HG03108 (cell line): Measurements from ENCODE around the gene ARPC2.

Source experiments
- ATAC-seq: cut with Tn5 transposase; IDR thresholded peaks from one replicate; pipeline ENCODE4 v1.9.1; 2021; ENCODE audit warnings: moderate library complexity; ENCODE audit not compliant: unreplicated experiment

ARPC2 gene

GRCh38 chr2:218285604-218286003 lies 68.6 kb downstream of the ARPC2 start:
- no peak for ATAC-seq

- ATAC-seq, result peak; percentile 59
Measured at GRCh38 chr2:218286570-218287459, 69.8 kb downstream of the ARPC2 start.

GRCh38 chr2:218289639-218290315 lies 72.8 kb downstream of the ARPC2 start:
- no peak for ATAC-seq

GRCh38 chr2:218290316-218291261 lies 73.6 kb downstream of the ARPC2 start:
- ATAC-seq, result peak; percentile 54

DNA sequence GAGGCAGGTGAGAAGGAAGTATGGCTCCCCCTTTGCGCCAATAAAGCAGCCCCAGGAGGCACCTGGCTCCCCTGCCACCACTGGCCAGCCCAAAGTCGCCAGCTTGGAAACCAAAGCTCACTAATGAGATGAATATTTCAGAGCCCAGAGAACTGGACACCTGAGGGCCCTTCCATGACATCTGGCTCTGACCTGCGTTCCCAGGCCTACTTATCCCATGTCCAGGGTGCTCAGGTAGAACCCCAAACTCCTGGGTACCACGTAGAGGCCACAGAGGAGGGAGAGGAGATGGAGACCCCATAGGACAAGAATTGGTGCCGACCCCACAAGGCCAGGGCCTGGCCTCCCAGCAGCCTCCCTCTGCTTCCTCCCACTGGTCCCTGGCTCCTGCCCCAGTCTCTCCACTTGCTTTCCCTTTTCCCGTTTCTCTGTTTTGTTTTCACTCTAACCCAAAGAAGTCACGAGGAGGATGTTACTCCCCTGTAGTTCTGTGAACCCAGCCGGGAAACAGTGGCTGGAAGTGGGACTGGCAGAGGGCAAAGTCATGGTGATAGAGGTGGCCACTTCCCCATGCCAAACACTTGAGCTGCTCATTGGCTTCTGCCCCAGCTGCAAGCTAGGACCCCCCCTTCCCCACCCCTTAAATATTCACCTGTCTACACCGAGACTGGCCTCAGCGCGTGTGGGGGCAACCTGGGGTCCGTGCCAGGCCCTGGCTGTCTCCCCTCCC lies 74.5 kb downstream of the ARPC2 start:
- ATAC-seq, result no peak

DNA sequence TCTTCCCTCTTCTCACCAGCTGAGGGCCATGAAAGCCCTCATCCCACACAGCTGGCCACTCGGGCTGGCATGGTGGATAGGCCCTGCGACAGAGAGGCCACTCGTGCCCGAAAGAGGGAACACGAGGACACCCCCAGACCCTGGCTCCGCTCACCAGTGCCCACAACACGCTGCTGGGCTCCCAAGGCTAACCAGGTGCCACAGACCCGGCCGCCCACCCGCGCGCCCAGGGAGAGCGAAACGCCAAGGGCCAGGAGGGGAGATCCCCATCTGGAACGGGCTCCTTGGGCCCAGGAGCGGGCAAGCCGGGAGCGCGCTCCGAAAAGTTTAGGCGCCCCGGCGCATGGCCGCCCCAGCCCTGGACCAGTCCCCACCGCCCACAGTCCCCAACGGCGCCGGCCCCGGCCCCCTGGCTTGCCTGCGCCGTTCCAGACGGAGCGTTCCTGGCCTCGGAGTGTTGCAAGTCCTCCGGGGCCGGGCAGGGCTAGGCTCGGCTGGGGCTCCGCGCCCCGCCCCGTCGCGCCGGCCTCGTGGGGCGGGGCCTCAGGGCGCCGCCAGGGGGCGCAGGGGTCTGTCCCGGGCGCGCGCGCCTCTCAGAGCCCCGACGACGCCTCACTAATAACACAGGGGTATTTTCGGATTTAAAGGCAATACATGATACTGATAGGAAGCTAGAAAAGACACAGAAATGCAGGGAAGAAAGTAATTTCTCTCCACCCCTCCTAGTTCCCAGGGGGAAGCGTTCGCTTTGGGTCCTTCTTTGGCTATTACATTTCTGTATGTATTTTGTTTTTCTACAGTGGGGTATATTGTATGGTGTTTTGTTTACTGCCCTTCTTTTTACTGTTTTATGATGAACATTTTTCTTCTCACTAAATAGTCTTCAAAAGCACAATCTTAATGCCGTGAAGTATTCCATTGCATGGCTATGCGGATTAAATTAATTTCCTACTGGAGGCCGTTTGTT lies 75.3 kb downstream of the ARPC2 start, which contains the start of gene TMBIM1:
Gene TMBIM1 (minus strand): TSS at position 456 of the 967 bp plus-strand sequence. CDS start 10,362 bp downstream, outside the sequence.
- ATAC-seq, result peak; percentile 59

GRCh38 chr2:218293715-218294429 lies 76.9 kb downstream of the ARPC2 start:
- ATAC-seq, result no peak

DNA sequence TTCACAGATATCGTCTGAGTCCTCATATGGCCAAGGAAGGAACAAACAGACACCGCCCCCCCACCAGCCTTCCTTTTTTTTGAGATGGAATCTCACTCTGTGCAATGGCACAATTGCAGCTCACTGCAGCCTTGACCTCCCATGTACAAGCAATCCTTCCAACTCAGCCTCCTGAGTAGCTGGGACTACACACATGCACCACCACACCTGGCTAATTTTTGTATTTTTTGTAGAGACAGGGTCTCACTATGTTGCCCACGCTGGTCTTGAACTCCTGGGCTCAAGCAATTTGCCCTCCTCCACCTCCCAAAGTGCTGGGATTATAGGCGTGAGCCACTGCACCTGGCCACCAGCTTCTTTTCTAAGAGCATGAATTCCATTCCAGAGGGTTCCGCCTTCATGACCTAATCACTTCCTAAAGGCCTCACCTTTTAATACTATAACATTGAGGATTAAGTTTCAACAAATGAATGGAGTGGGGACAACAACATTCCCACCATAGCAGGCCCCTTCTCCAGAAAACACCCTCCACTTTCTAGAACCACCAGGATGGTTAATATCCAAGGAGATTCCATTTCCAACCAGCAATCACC lies 77.5 kb downstream of the ARPC2 start:
- no peak for ATAC-seq

GRCh38 chr2:218295029-218295428 lies 78.0 kb downstream of the ARPC2 start:
- no peak for ATAC-seq

DNA sequence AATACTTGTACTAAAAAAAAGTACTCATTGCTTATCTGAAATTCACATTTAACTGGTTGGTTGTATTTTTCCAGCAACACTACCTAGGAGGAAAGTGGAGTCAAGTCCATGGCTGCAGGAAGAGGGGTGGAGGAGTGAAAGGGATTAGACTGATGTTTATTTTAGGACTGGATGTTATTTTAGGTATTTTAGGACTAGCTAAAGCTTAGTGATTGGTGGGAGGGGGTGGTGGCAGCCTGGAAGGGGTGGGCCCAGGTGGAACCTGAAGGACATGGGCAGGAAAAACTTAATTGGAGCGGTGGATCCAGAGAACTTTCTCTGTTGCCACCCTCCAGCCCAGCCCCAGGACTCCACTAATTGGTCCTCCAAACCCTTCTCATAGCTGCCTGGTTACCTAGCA lies 79.2 kb downstream of the ARPC2 start:
- no peak for ATAC-seq

GRCh38 chr2:218296847-218297246 lies 79.9 kb downstream of the ARPC2 start:
- ATAC-seq, result no peak

DNA sequence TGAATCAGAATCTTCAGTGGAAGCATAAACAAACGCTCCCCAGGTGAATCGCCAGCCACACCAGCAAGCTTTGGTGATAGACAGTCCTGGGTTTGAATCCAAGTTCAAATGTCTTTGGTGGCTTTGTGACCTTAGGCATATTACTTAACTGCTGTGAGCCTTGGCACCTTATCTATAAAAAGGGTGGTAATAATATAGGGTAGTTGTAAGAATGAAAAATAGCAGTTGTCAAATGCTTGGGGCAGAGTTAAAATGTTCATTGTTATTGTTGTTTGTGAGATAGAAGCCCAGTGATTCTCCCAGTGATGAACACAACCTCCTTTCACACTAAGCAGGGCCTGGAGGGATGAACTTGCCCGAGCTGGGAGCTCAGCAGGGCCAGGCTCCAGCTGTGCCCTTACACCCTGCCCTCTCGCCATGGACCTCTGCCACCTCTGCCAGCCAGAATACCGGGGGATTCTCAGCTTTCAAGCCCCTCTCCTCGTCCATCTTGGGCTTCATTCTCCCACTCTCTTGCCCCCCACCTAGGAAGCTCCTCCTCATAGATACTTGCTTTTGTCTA lies 81.4 kb downstream of the ARPC2 start:
- no peak for ATAC-seq

DNA sequence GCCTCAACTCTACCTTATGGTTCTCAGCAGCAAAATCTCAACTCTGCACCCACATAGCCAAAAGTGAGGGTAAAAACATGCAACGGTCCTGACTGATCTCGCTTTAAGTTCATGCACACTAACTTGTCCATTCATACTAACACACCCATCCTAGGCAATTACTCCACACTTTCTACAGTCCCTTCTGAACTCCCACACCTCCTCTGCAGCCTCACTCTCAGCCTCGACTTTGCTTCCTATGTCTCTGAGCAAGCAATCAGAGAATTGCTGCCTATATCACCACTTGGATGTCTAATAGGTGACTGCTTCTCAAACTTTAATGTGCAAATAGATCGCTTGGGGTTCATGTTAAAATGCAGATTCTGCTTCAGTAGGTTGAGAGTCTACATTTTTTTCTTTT lies 83.2 kb downstream of the ARPC2 start:
- no peak for ATAC-seq

DNA sequence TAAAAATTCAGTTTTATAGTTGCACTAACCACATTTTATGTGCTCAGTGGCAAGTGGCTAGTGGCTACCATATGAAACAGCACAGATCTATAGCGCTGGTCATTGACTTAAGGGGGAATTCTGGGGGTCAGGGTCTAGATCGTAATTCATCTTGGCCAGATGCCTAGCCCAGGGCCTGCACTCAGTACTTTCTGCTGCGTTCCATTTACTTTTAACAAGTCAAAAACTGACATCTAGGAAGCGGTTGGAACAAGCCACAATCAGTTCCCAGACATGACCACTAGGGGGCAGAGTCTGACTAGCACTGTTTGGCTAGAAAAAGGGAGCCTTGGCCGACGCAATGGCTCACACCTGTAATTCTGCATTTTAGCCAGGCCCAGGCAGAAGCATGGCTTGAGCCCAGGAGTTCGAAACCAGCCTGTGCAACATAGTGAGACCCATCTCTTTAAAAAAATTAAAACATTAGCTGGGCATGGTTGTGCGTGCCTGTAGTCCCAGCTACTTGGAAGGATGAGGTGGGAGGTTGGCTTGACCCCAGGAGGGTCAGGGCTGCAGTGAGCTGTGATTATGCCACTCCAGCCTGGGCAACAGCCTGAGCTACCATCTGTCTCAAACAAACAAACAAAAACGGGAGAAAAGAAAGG lies 84.3 kb downstream of the ARPC2 start:
- ATAC-seq, result peak; percentile 76
